ENCODE measurements around the gene ZNF236. TPM values are rescaled to one million over a fixed set of nuclear protein-coding genes. Genes with fewer than 3 reads are reported as not detected.

Gene ZNF236
- total RNA-seq, 1 donor from 2014 or later: 11.5 TPM

DNA sequence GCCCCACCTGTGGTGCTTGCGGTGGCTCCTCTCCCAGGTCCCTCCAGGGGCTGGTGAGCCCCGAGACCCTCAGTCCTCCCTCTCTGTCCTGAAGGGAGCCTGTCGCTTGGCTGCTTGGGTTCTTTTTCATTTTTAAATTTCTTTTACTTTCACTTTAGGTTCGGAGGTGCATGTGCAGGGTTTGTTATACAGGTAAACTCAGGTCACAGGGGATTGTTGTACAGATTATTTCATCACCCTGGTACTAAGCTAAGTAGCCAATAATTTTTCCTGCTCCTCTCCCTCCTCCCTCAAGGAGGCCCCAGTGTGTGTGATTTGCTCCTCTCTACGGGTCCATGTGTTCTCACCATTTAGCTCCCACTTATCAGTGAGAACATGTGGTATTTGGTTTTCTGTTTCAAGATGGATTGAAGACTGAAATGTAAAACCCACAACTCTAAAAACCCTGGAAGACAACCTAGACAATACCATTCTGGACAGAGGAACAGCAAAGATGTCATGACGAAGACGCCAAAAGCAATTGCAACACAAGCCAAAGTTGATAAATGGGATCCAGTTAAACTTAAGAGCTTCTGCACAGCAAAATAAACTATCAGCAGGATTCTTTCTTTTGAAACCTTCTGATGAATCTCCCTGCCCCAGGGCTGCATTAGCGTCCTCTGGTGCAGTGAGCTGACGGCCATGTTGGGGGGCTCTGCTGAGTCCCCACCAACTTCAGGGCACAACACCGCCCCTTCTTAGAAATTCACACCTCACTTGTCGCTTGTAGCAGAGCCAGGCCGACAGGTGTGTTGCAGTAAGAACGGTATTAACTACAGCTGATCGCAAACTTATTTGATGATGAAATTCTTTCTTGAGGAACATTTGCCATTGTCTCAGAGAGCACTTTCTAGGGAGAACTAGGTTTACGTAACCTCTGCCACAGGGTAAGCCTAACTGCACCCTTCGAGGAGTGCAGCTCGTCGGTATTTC lies 135.3 kb downstream of the ZNF236 start:
- no peaks in the 10 kb centered on the region for H3K27me3 ChIP-seq
- no peaks in the 10 kb centered on the region for H3F3A ChIP-seq (ENCODE audit: low read depth)
- H3K27ac ChIP-seq: no peak overlapping the region
- H3K27me3 Mint-ChIP-seq (ENCODE audit: insufficient read depth, low read depth): no peaks in the 10 kb centered on the region
- H3K36me3 ChIP-seq: peaks cover 5% of the 10 kb centered on the region
- H2AFZ ChIP-seq (replicated peaks): no peak overlapping the region
- no peak overlapping the region for H3K27ac Mint-ChIP-seq
- H3K9me3 ChIP-seq (ENCODE audit: low read depth): no peaks in the 10 kb centered on the region
- no peak overlapping the region for H3K4me3 Mint-ChIP-seq
- H4K20me1 ChIP-seq (ENCODE audit: low read depth): no peaks in the 10 kb centered on the region
- H3K4me1 ChIP-seq: no peaks in the 10 kb centered on the region
- H3K36me3 Mint-ChIP-seq: peaks cover 43% of the 10 kb centered on the region
- no peak for DNase-seq (ENCODE audit: low spot score)
- H3K4me3 ChIP-seq: no peak overlapping the region
- H3K9me3 Mint-ChIP-seq: peaks cover 8% of the 10 kb centered on the region
- H3K79me2 ChIP-seq (ENCODE audit: low read depth): no peaks in the 10 kb centered on the region
- no peak overlapping the region for H3K9ac ChIP-seq
- H3K4me1 Mint-ChIP-seq: peaks cover 17% of the 10 kb centered on the region
- H3K4me2 ChIP-seq: no peak overlapping the region
- TF ChIP-seq EZH2phosphoT487 (IDR thresholded peaks at IDR 0.05) (no peak), EZH2 (IDR thresholded peaks at IDR 0.05) (no peak)
- TF ChIP-seq, protein P1, sequence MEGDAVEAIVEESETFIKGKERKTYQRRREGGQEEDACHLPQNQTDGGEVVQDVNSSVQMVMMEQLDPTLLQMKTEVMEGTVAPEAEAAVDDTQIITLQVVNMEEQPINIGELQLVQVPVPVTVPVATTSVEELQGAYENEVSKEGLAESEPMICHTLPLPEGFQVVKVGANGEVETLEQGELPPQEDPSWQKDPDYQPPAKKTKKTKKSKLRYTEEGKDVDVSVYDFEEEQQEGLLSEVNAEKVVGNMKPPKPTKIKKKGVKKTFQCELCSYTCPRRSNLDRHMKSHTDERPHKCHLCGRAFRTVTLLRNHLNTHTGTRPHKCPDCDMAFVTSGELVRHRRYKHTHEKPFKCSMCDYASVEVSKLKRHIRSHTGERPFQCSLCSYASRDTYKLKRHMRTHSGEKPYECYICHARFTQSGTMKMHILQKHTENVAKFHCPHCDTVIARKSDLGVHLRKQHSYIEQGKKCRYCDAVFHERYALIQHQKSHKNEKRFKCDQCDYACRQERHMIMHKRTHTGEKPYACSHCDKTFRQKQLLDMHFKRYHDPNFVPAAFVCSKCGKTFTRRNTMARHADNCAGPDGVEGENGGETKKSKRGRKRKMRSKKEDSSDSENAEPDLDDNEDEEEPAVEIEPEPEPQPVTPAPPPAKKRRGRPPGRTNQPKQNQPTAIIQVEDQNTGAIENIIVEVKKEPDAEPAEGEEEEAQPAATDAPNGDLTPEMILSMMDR (IDR thresholded peaks at IDR 0.05): no peak

DNA sequence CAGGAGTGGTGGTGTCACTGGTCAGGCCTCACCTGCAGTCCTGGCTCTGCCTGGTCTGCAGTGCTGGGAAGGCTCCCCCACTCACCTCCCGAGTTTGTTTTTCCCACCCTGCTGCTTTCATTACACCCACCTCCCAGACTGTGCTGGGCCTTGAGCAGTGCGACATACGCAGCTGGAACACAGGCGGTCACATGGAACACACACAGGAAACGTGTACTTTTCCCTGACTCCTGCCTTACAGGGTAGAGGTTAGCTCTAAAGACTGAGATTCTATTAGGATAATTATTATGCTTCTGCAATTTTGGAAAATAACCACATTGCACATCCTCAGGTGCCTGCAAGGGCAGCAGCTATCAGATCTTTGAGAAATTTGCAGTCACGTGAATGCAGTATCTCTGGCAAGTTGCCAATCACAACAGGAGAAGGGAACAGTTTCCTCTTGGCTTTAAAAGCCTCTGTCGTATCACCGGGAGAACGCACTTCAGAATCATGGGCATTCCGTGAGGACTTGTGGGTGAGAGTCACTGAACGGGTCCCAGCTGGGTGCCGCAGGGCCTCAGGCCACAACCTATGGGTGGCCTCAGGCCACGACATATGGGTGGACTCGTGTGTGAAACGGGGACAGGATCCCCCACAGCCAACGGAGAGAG lies 136.5 kb downstream of the ZNF236 start:
- no peak overlapping the region for H3K4me3 ChIP-seq
- Mint-ChIP-seq H3K9me3 (peaks cover 19% of the 10 kb centered on the region), H3K36me3 (peaks cover 52% of the 10 kb centered on the region), H3K4me1 (peaks cover 8% of the 10 kb centered on the region), H3K27me3 (ENCODE audit: insufficient read depth, low read depth) (no peaks in the 10 kb centered on the region), H3K4me3 (no peak overlapping the region), H3K27ac (no peak overlapping the region)
- no peak overlapping the region for H2AFZ ChIP-seq (replicated peaks)
- peaks cover 5% of the 10 kb centered on the region for H3K36me3 ChIP-seq
- H4K20me1 ChIP-seq (ENCODE audit: low read depth): no peaks in the 10 kb centered on the region
- no peaks in the 10 kb centered on the region for H3K79me2 ChIP-seq (ENCODE audit: low read depth)
- no peaks in the 10 kb centered on the region for H3K27me3 ChIP-seq
- no peak overlapping the region for H3K9ac ChIP-seq
- H3K4me1 ChIP-seq: no peaks in the 10 kb centered on the region
- no peaks in the 10 kb centered on the region for H3F3A ChIP-seq (ENCODE audit: low read depth)
- H3K9me3 ChIP-seq (ENCODE audit: low read depth): no peaks in the 10 kb centered on the region
- no peak overlapping the region for H3K4me2 ChIP-seq
- TF ChIP-seq, protein P1 (IDR thresholded peaks at IDR 0.05): no peak
- TF ChIP-seq EZH2 (IDR thresholded peaks at IDR 0.05) (no peak), EZH2phosphoT487 (IDR thresholded peaks at IDR 0.05) (no peak)
- DNase-seq (ENCODE audit: low spot score): no peak
- H3K27ac ChIP-seq: no peak overlapping the region

DNA sequence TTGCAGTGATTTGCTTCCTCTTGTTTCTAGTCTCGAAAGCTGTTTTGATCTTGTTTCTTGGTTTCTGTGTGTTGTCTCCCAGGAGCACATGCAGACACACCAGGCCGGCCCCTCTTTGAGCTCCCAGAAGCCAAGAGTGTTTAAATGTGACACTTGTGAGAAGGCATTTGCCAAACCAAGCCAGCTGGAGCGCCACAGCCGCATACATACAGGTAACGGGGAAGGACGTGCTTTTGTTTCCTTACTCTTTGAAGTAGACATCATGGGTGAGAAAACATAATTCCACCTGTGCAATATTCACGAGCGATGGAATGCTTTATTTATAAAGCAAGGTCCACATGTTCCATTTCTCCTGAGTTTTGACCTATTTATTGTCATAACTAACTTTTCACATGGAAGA lies 137.2 kb downstream of the ZNF236 start:
- Histone ChIP-seq H3K27me3 (no peaks in the 10 kb centered on the region), H3K36me3 (peaks cover 5% of the 10 kb centered on the region), H2AFZ (replicated peaks) (no peak overlapping the region), H4K20me1 (ENCODE audit: low read depth) (no peaks in the 10 kb centered on the region), H3K4me3 (no peak overlapping the region), H3K9me3 (ENCODE audit: low read depth) (no peaks in the 10 kb centered on the region), H3K79me2 (ENCODE audit: low read depth) (no peaks in the 10 kb centered on the region), H3K9ac (no peak overlapping the region), H3K4me2 (no peak overlapping the region), H3K27ac (no peak overlapping the region), H3K4me1 (no peaks in the 10 kb centered on the region), H3F3A (ENCODE audit: low read depth) (no peaks in the 10 kb centered on the region)
- TF ChIP-seq EZH2phosphoT487 (IDR thresholded peaks at IDR 0.05): no peak
- TF ChIP-seq EZH2 (IDR thresholded peaks at IDR 0.05): no peak
- TF ChIP-seq, protein P1 (IDR thresholded peaks at IDR 0.05): no peak
- Mint-ChIP-seq H3K4me1 (peaks cover 4% of the 10 kb centered on the region), H3K36me3 (peaks cover 58% of the 10 kb centered on the region), H3K4me3 (no peak overlapping the region), H3K27ac (no peak overlapping the region), H3K27me3 (ENCODE audit: insufficient read depth, low read depth) (no peaks in the 10 kb centered on the region), H3K9me3 (peaks cover 24% of the 10 kb centered on the region)
- no peak for DNase-seq (ENCODE audit: low spot score)

Data from neural progenitor cell (in vitro differentiated cells).